CD4-positive, alpha-beta T cell treated with Interleukin-4 for 1 hour (primary cell): Measurements from ENCODE around the gene ARHGEF10L.

Experiments used
- DNase-seq, 2 donors: peaks; one replicate each; pipeline ENCODE4 v3.0.0-alpha.2; 2020 to 2022

The ARHGEF10L gene

DNA sequence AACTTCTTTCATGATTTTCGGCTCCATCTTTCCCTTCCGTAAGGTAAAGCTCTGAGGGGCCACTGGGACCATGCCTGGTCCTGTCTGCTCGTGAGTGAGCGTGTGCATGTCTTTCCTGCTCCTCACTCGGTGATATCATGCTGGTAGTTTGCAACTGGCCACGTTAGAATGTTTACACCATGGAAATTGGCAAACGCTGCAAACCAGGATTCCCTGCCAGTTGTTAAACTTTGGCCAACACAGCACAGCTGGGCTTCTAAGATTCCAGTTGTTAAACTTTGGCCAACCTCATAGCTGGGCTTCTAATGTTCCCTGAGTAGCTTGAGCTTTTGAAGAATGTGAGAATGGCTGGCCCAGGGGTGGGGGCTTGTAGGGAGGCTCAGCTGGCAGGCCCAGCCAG, 147.6 kb downstream of the ARHGEF10L start:
- no peak for DNase-seq

GRCh38 chr1:17688217-17688810, 148.8 kb downstream of the ARHGEF10L start:
- no peak for DNase-seq

GRCh38 chr1:17689011-17689410, 149.5 kb downstream of the ARHGEF10L start:
- DNase-seq, result no peak

DNA sequence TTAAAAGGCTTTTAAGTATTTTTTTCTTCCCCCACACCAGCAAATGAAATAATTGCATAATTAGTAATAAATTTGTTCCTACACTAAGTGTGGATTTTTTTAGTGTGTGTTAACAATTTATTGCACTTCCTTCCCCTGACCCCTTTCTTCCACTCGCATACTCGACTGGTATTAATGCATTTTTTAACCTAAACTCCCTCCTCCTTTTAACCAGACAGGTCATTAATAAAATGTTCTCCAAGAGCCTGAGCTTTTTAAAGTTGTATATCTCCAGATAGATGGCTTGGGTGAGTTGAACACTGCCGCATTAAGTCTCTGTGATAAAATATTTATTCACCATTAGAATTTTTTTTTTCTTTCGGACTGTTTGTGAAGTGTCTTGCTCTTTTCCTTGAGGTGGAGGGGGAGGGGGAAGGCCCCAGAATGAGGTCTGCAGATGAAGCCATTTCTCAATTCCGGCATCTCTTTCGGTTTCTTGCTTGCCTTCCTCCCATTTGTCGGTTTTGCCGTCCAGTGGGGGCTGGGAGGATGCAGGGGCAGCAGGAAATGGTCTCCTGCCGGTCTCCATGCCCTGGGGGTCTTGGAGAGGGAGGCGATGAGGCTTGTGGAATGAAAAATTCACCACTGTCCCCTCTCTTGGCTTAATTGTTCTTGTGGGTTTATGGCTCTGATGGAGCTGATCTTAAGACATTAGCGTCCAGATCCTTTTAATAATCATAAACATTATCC, 151.6 kb downstream of the ARHGEF10L start:
- DNase-seq, result no peak

DNA sequence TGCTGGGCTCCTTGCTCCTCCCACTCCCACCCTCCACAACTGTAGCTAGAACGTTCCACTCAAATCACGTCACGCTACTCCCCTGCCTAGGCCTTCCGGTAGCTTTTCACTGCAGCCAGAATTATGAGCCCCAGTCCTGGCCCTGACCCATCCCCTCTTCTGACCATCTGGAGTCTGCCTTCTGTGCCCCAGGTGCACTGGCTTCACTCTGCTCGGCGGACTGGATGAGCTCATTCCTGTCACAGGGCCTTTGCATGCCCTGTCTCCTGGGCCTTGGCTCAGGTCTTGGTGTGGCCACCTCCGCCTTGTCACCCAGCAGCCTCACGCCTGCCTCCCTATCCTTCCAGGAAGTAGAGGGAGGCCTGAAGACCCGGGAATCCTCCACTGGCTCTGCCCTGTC, 153.1 kb downstream of the ARHGEF10L start:
- DNase-seq, result no peak

DNA sequence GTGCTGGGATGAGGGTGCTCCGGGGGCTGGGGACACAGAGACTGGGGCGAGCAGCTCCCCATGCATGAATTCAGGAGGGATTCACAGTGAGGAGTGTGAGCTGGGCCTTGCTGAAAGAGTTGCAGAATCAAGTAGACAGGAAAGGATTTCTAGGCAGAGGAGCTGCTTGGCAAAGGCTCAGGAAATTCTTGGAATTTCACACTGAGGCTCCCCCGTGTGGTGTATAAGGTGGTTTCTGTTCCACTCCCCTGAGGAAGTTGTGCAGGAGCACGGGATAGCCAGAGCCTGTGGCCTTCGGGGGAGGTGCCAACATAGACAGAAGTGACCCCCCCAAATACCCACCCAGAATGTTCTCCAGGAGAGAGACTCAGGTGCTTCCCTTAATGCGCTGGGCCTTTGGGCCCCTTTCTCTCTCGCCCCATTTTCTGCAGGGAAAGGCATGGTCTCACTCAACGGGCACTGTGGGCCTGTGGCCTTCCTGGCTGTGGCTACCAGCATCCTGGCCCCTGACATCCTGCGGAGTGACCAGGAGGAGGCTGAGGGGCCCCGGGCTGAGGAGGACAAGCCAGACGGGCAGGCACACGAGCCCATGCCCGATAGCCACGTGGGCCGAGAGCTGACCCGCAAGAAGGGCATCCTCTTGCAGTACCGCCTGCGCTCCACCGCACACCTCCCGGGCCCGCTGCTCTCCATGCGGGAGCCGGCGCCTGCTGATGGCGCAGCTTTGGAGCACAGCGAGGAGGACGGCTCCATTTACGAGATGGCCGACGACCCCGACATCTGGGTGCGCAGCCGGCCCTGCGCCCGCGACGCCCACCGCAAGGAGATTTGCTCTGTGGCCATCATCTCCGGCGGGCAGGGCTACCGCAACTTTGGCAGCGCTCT, 157.2 kb downstream of the ARHGEF10L start:
- no peak for DNase-seq

- no peak for DNase-seq
These were observed 158.0 kb downstream of the ARHGEF10L start for GRCh38 chr1:17697458-17697857.

DNA sequence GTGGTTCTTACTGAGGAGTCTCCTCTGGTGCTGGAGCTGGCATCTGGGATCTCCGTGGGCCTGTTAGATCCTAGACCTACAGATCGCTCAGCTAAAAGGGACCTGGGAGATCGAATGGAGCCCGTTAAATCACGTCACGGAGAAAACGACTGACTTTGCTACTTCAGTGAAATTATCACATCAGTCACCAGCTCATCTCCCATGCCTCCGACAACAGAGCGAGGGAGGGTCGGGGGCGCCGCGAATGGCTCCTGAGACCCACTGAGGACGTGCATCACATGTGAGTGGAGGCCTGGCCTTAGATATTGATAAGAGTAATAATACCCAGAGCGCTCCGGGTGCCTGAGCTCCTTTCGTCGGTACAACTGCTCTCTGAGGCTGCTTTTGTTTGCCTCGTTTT, 160.1 kb downstream of the ARHGEF10L start:
- no peak for DNase-seq

GRCh38 chr1:17700945-17701810, 161.7 kb downstream of the ARHGEF10L start:
- DNase-seq, result no peak

DNA sequence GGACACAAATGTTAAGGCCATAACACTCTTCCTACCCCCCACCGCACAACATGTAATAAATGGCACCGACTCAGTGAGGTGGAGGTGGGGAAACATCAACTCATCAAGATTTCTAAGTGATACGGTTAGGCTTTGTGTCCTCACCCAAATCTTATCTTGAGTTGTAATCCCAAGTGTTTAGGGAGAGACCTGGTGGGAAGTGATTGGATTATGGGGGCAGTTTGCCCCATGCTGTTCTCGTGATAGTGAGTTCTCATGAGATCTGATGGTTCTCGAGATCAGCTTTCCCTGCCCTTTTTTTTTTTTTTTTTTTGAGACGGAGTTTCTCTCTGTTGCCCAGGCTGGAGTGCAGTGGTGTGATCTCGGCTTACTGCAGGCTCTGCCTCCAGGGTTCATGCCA, 164.7 kb downstream of the ARHGEF10L start:
- DNase-seq, result no peak

- no peak for DNase-seq
These were observed 166.9 kb downstream of the ARHGEF10L start for GRCh38 chr1:17706445-17706844.

GRCh38 chr1:17709981-17710380, 170.5 kb downstream of the ARHGEF10L start:
- DNase-seq, result no peak

- no peak for DNase-seq
These were observed 171.5 kb downstream of the ARHGEF10L start for GRCh38 chr1:17710889-17711576.

- DNase-seq, result no peak
These were observed 172.0 kb downstream of the ARHGEF10L start for GRCh38 chr1:17711577-17711910.

DNA sequence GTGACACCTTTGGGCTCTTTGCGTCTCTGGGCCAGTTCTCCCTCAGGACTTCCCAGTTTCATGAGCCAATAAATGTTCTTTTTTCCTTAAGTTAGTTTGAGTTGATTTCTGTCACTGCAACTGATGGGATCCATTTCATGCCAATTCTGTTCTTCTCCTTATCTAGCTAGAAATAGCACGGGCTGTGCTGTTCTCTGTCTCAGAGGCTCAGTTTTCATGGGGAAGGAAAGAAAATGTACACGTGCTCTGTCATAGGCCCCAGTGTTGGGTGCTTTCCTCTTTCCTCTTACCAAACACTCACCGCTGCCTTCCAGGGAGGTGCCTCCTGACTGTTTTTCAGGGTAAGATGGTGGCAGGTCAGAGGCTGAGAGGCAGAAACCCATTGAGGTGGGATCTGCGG, 172.4 kb downstream of the ARHGEF10L start:
- DNase-seq, result no peak

GRCh38 chr1:17713993-17714392, 174.5 kb downstream of the ARHGEF10L start:
- no peak for DNase-seq

DNA sequence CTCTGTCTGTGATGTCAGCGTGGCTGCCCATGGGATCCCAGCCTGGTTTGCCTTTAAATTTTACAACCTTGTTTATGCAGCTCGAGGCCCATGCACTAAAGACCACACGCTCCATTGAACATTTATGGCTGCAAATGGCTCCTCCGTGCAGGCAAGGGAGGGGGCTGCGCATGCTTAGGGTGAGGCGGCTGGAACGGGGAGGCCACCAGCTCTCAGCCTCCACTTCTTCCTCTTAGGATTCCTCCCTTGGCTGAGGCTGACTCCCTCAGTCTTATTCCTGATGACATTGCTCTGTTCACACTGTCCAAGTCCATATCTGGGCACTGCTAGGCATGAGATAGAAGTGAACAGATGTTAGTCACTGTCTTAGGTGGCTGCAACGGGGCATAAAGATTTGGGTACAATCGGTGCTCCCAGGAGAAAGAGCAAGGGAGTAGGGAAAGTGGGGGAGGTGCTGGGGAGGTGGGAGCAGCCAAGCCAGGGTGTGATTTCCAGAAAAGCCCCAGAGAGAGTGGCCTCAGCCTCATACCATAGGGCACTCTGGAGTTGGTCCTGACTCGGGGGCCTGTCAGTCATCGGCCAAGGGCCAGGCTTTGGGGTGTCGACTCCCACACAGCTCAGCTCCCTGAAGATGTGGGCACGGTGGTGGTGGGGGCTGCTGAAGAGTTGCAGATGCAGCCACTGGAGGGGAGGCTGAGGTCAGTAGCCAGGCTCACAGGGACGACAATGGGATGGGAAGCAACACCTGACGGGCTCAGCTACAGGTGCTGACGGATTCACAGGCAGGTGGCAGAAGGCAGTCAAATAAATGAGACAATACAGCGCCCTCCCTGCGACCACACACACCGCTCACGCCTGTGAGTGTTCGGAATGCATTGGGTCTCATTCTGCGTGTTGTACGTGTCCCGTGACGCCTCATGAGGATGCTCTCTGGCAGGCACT, 178.4 kb downstream of the ARHGEF10L start:
- no peak for DNase-seq

DNA sequence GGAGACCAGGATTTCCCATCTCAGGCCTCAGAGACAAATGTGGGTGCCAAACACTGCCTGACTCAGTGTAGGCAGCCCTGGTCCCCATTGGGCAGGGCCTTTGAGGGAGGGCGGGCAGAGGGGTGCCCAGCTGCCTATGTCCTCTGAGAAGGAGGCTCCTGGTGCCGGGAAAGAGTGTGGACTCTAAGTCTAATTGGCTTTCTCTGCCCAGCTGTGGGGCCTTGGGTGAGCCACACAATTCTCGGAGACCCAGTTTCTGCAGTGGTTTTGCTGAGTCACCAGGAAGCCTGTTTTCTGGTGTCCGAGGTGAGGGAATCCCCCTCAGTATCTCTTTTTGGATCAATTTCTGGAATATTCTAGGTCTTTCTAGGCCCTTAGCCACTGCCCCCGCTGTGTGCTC, 180.4 kb downstream of the ARHGEF10L start:
- no peak for DNase-seq

DNA sequence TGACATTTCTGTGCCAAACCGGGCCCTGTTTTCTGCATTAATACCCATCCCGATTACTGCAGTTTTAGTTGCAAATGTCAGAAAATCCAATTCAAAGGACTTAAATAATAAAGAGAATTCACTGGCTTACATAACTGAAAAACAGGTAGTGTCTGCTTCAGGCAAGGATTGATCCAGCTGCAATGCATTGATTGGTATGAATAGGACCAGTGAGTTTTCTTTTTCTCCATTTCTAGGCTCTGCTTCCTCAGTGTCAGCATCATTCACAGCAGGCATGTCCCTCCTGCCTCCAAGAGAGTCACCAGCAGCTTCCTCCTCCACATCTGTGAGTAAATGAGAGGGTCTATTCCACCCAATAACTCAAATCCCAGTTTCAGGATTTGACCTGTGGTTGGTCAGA, 181.9 kb downstream of the ARHGEF10L start:
- DNase-seq, result no peak

- no peak for DNase-seq
These were observed 184.2 kb downstream of the ARHGEF10L start for GRCh38 chr1:17723684-17724083.

DNA sequence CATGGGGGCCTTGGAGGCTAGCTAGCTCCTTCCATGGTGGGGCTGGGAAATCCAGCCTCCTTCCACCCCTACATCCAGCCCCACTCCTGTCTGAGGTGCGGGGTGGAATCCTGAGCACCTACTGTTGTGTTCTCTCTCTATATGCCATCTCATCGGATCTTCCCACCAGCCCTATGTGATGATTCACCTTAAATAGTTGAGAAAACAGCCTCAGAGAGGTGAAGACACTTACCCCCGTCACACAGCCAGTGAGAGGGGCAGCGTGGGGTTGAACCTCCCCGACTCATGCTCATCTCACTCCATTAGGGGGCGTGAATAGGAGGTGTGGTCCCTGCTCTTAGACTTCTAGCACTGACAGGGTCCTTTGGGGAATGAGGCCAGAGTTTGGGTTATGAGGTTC, 184.7 kb downstream of the ARHGEF10L start:
- no peak for DNase-seq
